HepG2 (cell line): ENCODE results near the gene ZNF24. TPM values are rescaled to one million over a fixed set of nuclear protein-coding genes. Genes with fewer than 3 reads are reported as not detected.

ENCODE experiments used
- AKAP8 ChIP-seq: sonication (generic); formaldehyde crosslinking; IDR thresholded peaks from 2 replicates; pipeline ENCODE4 v1.5.1; 2020; ENCODE audit warnings: mild to moderate bottlenecking, missing genetic modification reagents
- BRCA1 ChIP-seq: sonication (generic); formaldehyde crosslinking; IDR thresholded peaks from 2 replicates; pipeline ENCODE4 v1.4.0; 2020; ENCODE audit warnings: missing genetic modification reagents
- CAMTA2 ChIP-seq: sonication (generic); formaldehyde crosslinking; IDR thresholded peaks from 2 replicates; pipeline ENCODE4 v1.4.0; 2020; ENCODE audit warnings: mild to moderate bottlenecking, missing genetic modification reagents, borderline replicate concordance
- CHD2 ChIP-seq: IDR thresholded peaks from 2 replicates; pipeline ENCODE4 v1.6.1; 2011; ENCODE audit warnings: low read depth, low read length, improper control_type of control experiment
- CREB1 ChIP-seq, 2 experiments: fragments of 450-650 bp in 1 of 2; IDR thresholded peaks; 2 replicates each; pipeline ENCODE4 v1.6.1; 2016 to 2017; ENCODE audit warnings: control low read depth in 1 of 2, mild to moderate bottlenecking in 1 of 2, missing compliant biosample characterization in 1 of 2, missing genetic modification characterization in 1 of 2
- ETV6 ChIP-seq: sonication (generic); formaldehyde crosslinking; conservative IDR thresholded peaks from 2 replicates; pipeline ENCODE4 v1.4.0; 2020; ENCODE audit warnings: missing genetic modification reagents
- NFKB2 ChIP-seq: sonication (generic); formaldehyde crosslinking; IDR thresholded peaks from 2 replicates; pipeline ENCODE4 v1.4.0; 2020; ENCODE audit warnings: missing genetic modification reagents, borderline replicate concordance
- NFYB ChIP-seq: sonication (generic); formaldehyde crosslinking; IDR thresholded peaks from 2 replicates; pipeline ENCODE4 v1.4.0; 2020; ENCODE audit warnings: missing genetic modification reagents
- NFYC ChIP-seq: IDR thresholded peaks from 2 replicates; pipeline ENCODE4 v1.6.1; 2016; ENCODE audit warnings: missing genetic modification reagents, missing compliant biosample characterization
- NPAS2 ChIP-seq: sonication (generic); formaldehyde crosslinking; IDR thresholded peaks from 2 replicates; pipeline ENCODE4 v1.8.0; 2022; ENCODE audit warnings: mild to moderate bottlenecking, missing genetic modification reagents, borderline replicate concordance
- PCBP1 ChIP-seq: fragments of 200-400 bp; formaldehyde crosslinking; IDR thresholded peaks from 2 replicates; pipeline ENCODE4 v1.6.1; 2017; ENCODE audit warnings: mild to moderate bottlenecking, low read depth, low read length, borderline replicate concordance
- PRPF4 ChIP-seq: fragments of 200-400 bp; formaldehyde crosslinking; IDR thresholded peaks from 2 replicates; pipeline ENCODE4 v1.6.1; 2016; ENCODE audit warnings: low read length, low read depth; ENCODE audit not compliant: poor library complexity, severe bottlenecking
- SATB2 ChIP-seq: sonication (generic); formaldehyde crosslinking; IDR thresholded peaks from 2 replicates; pipeline ENCODE4 v1.5.0; 2020; ENCODE audit warnings: missing genetic modification reagents
- ZFP91 ChIP-seq: sonication (generic); formaldehyde crosslinking; IDR thresholded peaks from 2 replicates; pipeline ENCODE4 v1.9.0; 2022; ENCODE audit warnings: missing genetic modification reagents, mild to moderate bottlenecking, borderline replicate concordance
- ZNF20 ChIP-seq: sonication (generic); formaldehyde crosslinking; IDR thresholded peaks from 2 replicates; pipeline ENCODE4 v1.4.0; 2020; ENCODE audit warnings: mild to moderate bottlenecking, moderate library complexity, missing genetic modification reagents
- ZNF234 ChIP-seq: sonication (generic); formaldehyde crosslinking; conservative IDR thresholded peaks from 2 replicates; pipeline ENCODE4 v1.5.1; 2020; ENCODE audit warnings: mild to moderate bottlenecking, missing genetic modification reagents
- ZNF33A ChIP-seq: sonication (generic); formaldehyde crosslinking; IDR thresholded peaks from 2 replicates; pipeline ENCODE4 v1.5.1; 2020; ENCODE audit warnings: missing genetic modification reagents, mild to moderate bottlenecking, moderate library complexity, borderline replicate concordance
- ZNF367 ChIP-seq: sonication (generic); formaldehyde crosslinking; IDR thresholded peaks from 2 replicates; pipeline ENCODE4 v1.4.0; 2020; ENCODE audit warnings: missing genetic modification reagents, borderline replicate concordance
- ZNF431 ChIP-seq: sonication (generic); formaldehyde crosslinking; IDR thresholded peaks from 2 replicates; pipeline ENCODE4 v1.9.0; 2022; ENCODE audit warnings: missing genetic modification reagents, low read depth, mild to moderate bottlenecking, borderline replicate concordance
- ZNF616 ChIP-seq: sonication (generic); formaldehyde crosslinking; IDR thresholded peaks from 2 replicates; pipeline ENCODE4 v1.5.0; 2020; ENCODE audit warnings: low read depth, mild to moderate bottlenecking, missing genetic modification reagents
- ZNF644 ChIP-seq: IDR thresholded peaks from 2 replicates; pipeline ENCODE4 v1.6.1; 2016; ENCODE audit warnings: low read depth
- ZNF670 ChIP-seq: sonication (generic); formaldehyde crosslinking; IDR thresholded peaks from 2 replicates; pipeline ENCODE4 v1.8.0; 2022; ENCODE audit warnings: mild to moderate bottlenecking, missing genetic modification reagents, borderline replicate concordance
- ZNF770 ChIP-seq: sonication (generic); formaldehyde crosslinking; IDR thresholded peaks from 2 replicates; pipeline ENCODE4 v1.5.0; 2020; ENCODE audit warnings: mild to moderate bottlenecking, missing genetic modification reagents
- ZNF775 ChIP-seq: sonication (generic); formaldehyde crosslinking; IDR thresholded peaks from 2 replicates; pipeline ENCODE4 v1.4.0; 2020; ENCODE audit warnings: missing genetic modification reagents, mild to moderate bottlenecking, moderate library complexity, borderline replicate concordance
- polyA plus RNA-seq, 8 experiments: library from polyadenylated mRNA; depleted of rRNA in 3 of 8; stranded (reverse) in 7 of 8; unstranded in 1 of 8; fragments of >200 nt; fragmentation: Illumina TruSeq in 4 of 8; extraction: Trizol in 4 of 8; gene quantifications; 2 replicates each; pipeline versions ENCODE4 v1.2.1 to v1.2.3, GENCODE V29; 2011 to 2016; ENCODE audit warnings: low read depth in 4 of 8, missing spikeins in 1 of 8, mixed read lengths in 1 of 8; ENCODE audit not compliant: insufficient read depth in 1 of 8
- total RNA-seq, 5 experiments: library from RNA; depleted of rRNA; stranded (reverse); fragments of >200 nt; fragmentation: Illumina TruSeq; extraction: Trizol; gene quantifications; 2 replicates each; pipeline ENCODE4 v1.2.3, GENCODE V29; 2016; ENCODE audit warnings: low read depth in 1 of 5
- TF ChIP-seq, protein P1 (sequence below): IDR thresholded peaks from 2 replicates; pipeline ENCODE4 v1.6.1; 2016; ENCODE audit warnings: missing compliant biosample characterization, missing genetic modification reagents, borderline replicate concordance

ZNF24 gene
- total and polyA plus RNA-seq, 2 of the 13 experiments (the other 11 are each of a cell fraction or from before 2014, with no cell fraction given): 19.5 to 41.1 TPM

DNA sequence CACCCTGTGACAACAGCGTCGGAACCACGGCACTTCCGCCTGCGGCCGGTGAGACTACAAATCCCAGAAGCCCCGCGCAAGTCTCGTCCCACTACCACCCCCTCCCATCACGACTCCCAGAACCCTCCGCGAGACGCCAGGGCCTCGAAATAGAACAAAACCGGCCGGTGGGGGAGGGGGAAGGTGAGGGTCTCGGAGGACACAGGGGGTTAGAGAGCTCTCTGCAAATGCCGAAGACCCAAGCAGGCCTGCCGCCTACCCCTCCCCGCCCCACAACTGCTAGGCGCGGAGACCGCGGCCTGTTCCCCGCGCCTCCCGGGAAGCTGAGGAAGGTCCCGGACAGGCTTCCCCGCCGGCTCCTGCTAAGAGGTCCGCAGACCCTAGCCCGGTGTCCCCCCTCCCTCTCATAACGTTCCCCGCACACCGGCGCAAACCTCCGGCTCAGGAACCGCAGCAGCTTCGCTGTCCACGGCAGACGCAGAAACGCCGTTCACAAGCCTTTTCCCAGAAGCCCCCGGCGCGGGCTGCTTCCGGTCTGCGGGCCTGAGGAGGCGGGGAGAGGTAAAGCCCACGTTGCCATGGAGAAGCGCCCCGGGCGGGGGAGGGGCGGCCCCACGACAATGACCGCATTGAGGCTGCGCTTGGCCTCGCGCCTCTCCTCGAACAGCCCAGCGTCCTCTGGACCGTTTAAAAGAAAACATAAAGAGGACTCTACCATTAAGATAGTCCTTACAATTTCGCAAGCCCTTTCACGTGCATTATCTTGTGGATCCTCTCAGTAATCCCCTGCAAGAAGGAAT lies at the start of gene ZNF24 (continued):
- TF ChIP-seq ZNF33A (CRISPR knock-in tag) (peak; percentile 52; the same call in 1 of the 2 replicates), ZNF616 (CRISPR knock-in tag) (no peak), ZNF670 (CRISPR knock-in tag) (0 out of 2 replicates have a peak, but pooled peaks have one; percentile 56), ETV6 (no peak), AKAP8 (CRISPR knock-in tag) (peak; percentile 65; the same call in 1 of the 2 replicates), CHD2 (peak; percentile 86), SATB2 (CRISPR knock-in tag) (peak; percentile 62; the same call in 1 of the 2 replicates), ZFP91 (peak; percentile 90; the same call in 1 of the 2 replicates), PCBP1 (peak; percentile 97), ZNF775 (CRISPR knock-in tag) (0 out of 2 replicates have a peak, but pooled peaks have one; percentile 47), BRCA1 (CRISPR knock-in tag) (no peak; the same call in 1 of the 2 replicates), CREB1 (IDR thresholded peaks at IDR 0.05) (peak; percentile 64), CREB1 (CRISPR knock-in tag; IDR thresholded peaks at IDR 0.05) (peak; percentile 85), ZNF644 (CRISPR knock-in tag) (peak; percentile 55; the same call in 1 of the 2 replicates), ZNF20 (CRISPR knock-in tag) (peak; percentile 75; the same call in 1 of the 2 replicates), ZNF234 (CRISPR knock-in tag) (no peak), NFKB2 (peak; percentile 86), ZNF770 (peak; percentile 63), NFYC (CRISPR knock-in tag) (no peak; the same call in 1 of the 2 replicates), ZNF431 (CRISPR knock-in tag) (no peak), CAMTA2 (CRISPR knock-in tag) (no peak), NFYB (peak; percentile 26; the same call in 1 of the 2 replicates), PRPF4 (no peak), ZNF367 (CRISPR knock-in tag) (peak; percentile 87; the same call in 1 of the 2 replicates), NPAS2 (CRISPR knock-in tag) (no peak)
- TF ChIP-seq, protein P1, sequence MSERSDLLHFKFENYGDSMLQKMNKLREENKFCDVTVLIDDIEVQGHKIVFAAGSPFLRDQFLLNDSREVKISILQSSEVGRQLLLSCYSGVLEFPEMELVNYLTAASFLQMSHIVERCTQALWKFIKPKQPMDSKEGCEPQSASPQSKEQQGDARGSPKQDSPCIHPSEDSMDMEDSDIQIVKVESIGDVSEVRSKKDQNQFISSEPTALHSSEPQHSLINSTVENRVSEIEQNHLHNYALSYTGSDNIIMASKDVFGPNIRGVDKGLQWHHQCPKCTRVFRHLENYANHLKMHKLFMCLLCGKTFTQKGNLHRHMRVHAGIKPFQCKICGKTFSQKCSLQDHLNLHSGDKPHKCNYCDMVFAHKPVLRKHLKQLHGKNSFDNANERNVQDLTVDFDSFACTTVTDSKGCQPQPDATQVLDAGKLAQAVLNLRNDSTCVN: peak; percentile 63; the same call in 1 of the 2 replicates
